Endodermal cell (in vitro differentiated cells): ENCODE data around the gene L3HYPDH. TPM values are rescaled to one million over a fixed set of nuclear protein-coding genes. Genes with fewer than 3 reads are reported as not detected.

Experiments used
- DNase-seq: peaks from one replicate; pipeline ENCODE4 v3.0.0-alpha.2; 2017
- H3K27ac ChIP-seq: 2 replicates; pipeline ENCODE4 v1.5.1; 2013; ENCODE audit warnings: mild to moderate bottlenecking, low read depth, low read length, moderate library complexity
- H3K27me3 ChIP-seq: 2 replicates; pipeline ENCODE4 v1.6.1; 2013; ENCODE audit warnings: mild to moderate bottlenecking, low read length, moderate library complexity; ENCODE audit not compliant: insufficient read depth, control insufficient read depth, poor library complexity, severe bottlenecking
- H3K36me3 ChIP-seq: 2 replicates; pipeline ENCODE4 v1.7.0; 2013; ENCODE audit warnings: mild to moderate bottlenecking, low read length, moderate library complexity; ENCODE audit not compliant: control insufficient read depth, insufficient read depth
- H3K4me1 ChIP-seq: one replicate; pipeline ENCODE4 v1.7.0; 2013; ENCODE audit warnings: low read length; ENCODE audit not compliant: control insufficient read depth, insufficient read depth
- H3K4me3 ChIP-seq: 2 replicates; pipeline ENCODE4 v1.5.1; 2013; ENCODE audit warnings: mild to moderate bottlenecking, low read length, moderate library complexity
- H3K9ac ChIP-seq: 2 replicates; pipeline ENCODE4 v1.6.1; 2013; ENCODE audit warnings: mild to moderate bottlenecking, low read length, moderate library complexity; ENCODE audit not compliant: poor library complexity, severe bottlenecking; ENCODE audit errors: extremely low read depth
- H3K9me3 ChIP-seq: 2 replicates; pipeline ENCODE4 v1.6.1; 2013; ENCODE audit warnings: mild to moderate bottlenecking, low read length, moderate library complexity; ENCODE audit not compliant: control insufficient read depth
- H3K27ac Mint-ChIP-seq: 2 replicates; pipeline ENCODE4 v1.8.0; 2020; ENCODE audit warnings: mixed read lengths
- H3K27me3 Mint-ChIP-seq: 2 replicates; pipeline ENCODE4 v1.8.0; 2021; ENCODE audit warnings: mild to moderate bottlenecking, mixed read lengths; ENCODE audit not compliant: insufficient read depth
- H3K36me3 Mint-ChIP-seq: 2 replicates; pipeline ENCODE4 v1.8.0; 2020; ENCODE audit warnings: low read depth, mixed read lengths
- H3K4me1 Mint-ChIP-seq: 2 replicates; pipeline ENCODE4 v1.8.0; 2020; ENCODE audit warnings: mixed read lengths
- H3K4me3 Mint-ChIP-seq: 2 replicates; pipeline ENCODE4 v1.8.0; 2020; ENCODE audit warnings: mild to moderate bottlenecking, moderate library complexity, mixed read lengths
- H3K9me3 Mint-ChIP-seq: 2 replicates; pipeline ENCODE4 v1.8.0; 2020; ENCODE audit warnings: mild to moderate bottlenecking, mixed read lengths
- CTCF ChIP-seq: fragments of 200-600 bp; sonication (generic); conservative IDR thresholded peaks from 2 replicates; pipeline ENCODE4 v1.5.0; 2021; ENCODE audit warnings: antibody characterized with exemption, mild to moderate bottlenecking
- WGBS, 2 experiments: methylation state at CpG; one replicate each; pipeline versions ENCODE4 v1.1.5 to v1.1.7; 2013; ENCODE audit warnings: missing lambda C conversion rate in 2 of 2, mixed read lengths in 1 of 2; ENCODE audit not compliant: insufficient coverage in 1 of 2, insufficient read length in 1 of 2; 5-methylcytosine and 5-hydroxymethylcytosine counted together
- total RNA-seq, 2 donors: library from RNA; stranded (reverse); fragmentation: NEBNext Ultra II Directional in 1 of 2; extraction: Animal tissue kit (Norgen Biotek cat#: 25700) in 1 of 2; gene quantifications; 2 replicates in 1 of 2; 3 replicates in 1 of 2; pipeline ENCODE4 v1.2.1, GENCODE V29; 2021

Gene L3HYPDH
- total RNA-seq, 2 donors from 2014 or later: 24.7 to 30.3 TPM

- Histone ChIP-seq H3K27me3 (peaks cover 19% of the 10 kb centered on the region), H3K9ac (no peak within 1 kb of the TSS), H3K9me3 (no peaks in the 10 kb centered on the region), H3K4me3 (peak within 1 kb of the TSS; percentile 67), H3K36me3 (peaks cover 17% of the 10 kb centered on the region), H3K27ac (no peak within 1 kb of the TSS), H3K4me1 (peaks cover 3% of the 10 kb centered on the region)
- TF ChIP-seq CTCF: no peak
- H3K27me3 Mint-ChIP-seq: peaks cover 18% of the 10 kb centered on the region
- DNase-seq: no peak
- 28 to 35% methylated on average over 23 to 40 of the region's 40 CpGs for WGBS, 2 experiments
- H3K4me1 Mint-ChIP-seq: peaks cover 7% of the 10 kb centered on the region
- no peak within 1 kb of the TSS for H3K27ac Mint-ChIP-seq
- peak within 1 kb of the TSS; percentile 64 for H3K4me3 Mint-ChIP-seq
- peaks cover 17% of the 10 kb centered on the region for H3K36me3 Mint-ChIP-seq
- H3K9me3 Mint-ChIP-seq: no peaks in the 10 kb centered on the region
Measured at GRCh38 chr14:59465316-59466135, 18.7 kb downstream of the L3HYPDH start, which contains the start of gene GPR135. Gene GPR135 (minus strand): TSS chr14:59465380. CDS start chr14:59465226, 154 bp downstream.

DNA sequence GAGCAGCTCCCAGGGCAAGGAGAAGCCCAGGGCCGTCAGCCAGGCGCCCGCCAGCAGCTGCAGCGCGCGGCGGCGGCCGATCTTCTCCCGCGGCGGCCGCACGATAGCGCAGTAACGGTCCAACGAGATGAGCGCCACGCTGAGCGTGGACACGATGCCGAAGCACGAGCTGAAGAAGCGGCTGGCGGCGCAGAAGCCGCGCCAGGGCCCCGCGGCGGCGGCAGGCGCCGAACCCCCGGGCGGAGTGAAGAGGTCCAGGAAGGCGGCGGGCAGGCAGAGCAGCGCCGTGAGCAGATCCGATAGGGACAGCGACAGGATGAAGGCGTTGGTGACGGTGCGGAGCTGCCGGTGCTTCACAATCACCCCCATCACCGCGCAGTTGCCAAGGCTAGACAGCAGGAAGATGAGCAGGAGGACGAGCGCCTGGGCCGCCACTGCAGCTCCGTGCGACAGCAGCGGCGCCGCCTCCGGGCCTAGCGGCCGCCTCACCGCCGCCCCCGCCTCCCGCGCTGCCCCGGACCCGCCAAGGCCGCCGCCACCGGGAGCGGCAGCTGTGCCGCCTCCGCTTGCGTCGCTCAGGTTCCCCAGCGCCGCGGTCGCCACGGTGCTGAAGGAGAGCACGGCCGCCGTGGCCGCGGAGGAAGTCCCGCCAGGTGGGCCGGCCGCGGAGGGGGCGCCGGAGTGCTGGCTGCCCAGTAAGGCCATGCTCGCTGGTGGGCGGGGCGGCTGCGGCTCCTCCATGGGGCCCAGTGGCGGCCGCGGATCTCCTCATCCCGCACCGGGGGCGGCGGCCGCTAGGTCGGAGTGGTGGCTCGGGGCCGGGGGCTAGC lies 19.5 kb downstream of the L3HYPDH start:
- WGBS, 2 experiments: 3% methylated on average over 38 to 105 of the region's 105 CpGs
- peaks cover 16% of the 10 kb centered on the region for H3K36me3 ChIP-seq
- Mint-ChIP-seq H3K27ac (no peak overlapping the region), H3K4me1 (peaks cover 7% of the 10 kb centered on the region), H3K36me3 (peaks cover 23% of the 10 kb centered on the region), H3K4me3 (peak overlapping the region; percentile 64), H3K27me3 (peaks cover 18% of the 10 kb centered on the region), H3K9me3 (no peaks in the 10 kb centered on the region)
- peak; percentile 91 for DNase-seq
- no peaks in the 10 kb centered on the region for H3K9me3 ChIP-seq
- no peak overlapping the region for H3K27ac ChIP-seq
- H3K9ac ChIP-seq: no peak overlapping the region
- no peak for TF ChIP-seq CTCF
- H3K4me1 ChIP-seq: peaks cover 3% of the 10 kb centered on the region
- peaks cover 19% of the 10 kb centered on the region for H3K27me3 ChIP-seq
- H3K4me3 ChIP-seq: peak overlapping the region; percentile 67

- Mint-ChIP-seq H3K4me1 (peaks cover 7% of the 10 kb centered on the region), H3K36me3 (peaks cover 23% of the 10 kb centered on the region), H3K27ac (no peak overlapping the region), H3K27me3 (peaks cover 18% of the 10 kb centered on the region), H3K4me3 (peak overlapping the region; percentile 64), H3K9me3 (no peaks in the 10 kb centered on the region)
- DNase-seq: peak; percentile 76
- TF ChIP-seq CTCF: no peak
- H3K9me3 ChIP-seq: no peaks in the 10 kb centered on the region
- peak overlapping the region; percentile 67 for H3K4me3 ChIP-seq
- WGBS, 2 experiments: 56 to 81% methylated on average over 40 to 60 of the region's 60 CpGs
- peaks cover 3% of the 10 kb centered on the region for H3K4me1 ChIP-seq
- peaks cover 19% of the 10 kb centered on the region for H3K27me3 ChIP-seq
- peaks cover 16% of the 10 kb centered on the region for H3K36me3 ChIP-seq
- H3K27ac ChIP-seq: no peak overlapping the region
- H3K9ac ChIP-seq: no peak overlapping the region
Measured at GRCh38 chr14:59463787-59464485, 20.3 kb downstream of the L3HYPDH start.
